GM12878 (cell line): Measurements from ENCODE around the gene SLC13A3. TPM values are rescaled to one million over a fixed set of nuclear protein-coding genes. Genes with fewer than 3 reads are reported as not detected.

Source experiments
- ATAC-seq: fragments of 200-7000 bp; cut with Tn5 transposase; 3 replicates; pipeline ENCODE4 v1.9.1; 2020; ENCODE audit warnings: mild to moderate bottlenecking, moderate library complexity
- BruUV-seq: library from RNA; stranded (reverse); fragments of 400-500 nt; replicated peaks from 2 replicates; lab custom pipeline; 2021; lab: Mats Ljungman, UMichigan
- CTCF ChIA-PET: fragments of 300-600 bp; sonication (Branson Sonifier 250); formaldehyde crosslinking; extraction: SDS; loops from one replicate; lab custom pipeline; 2021; ENCODE audit warnings: inconsistent platforms; lab: Yijun Ruan, JAX
- POLR2A ChIA-PET: fragments of 350-600 bp; formaldehyde crosslinking; extraction: SDS; loops from one replicate; lab custom pipeline; 2021; ENCODE audit warnings: inconsistent platforms; lab: Charles Lee
- RAD21 ChIA-PET: fragments of 300-600 bp; sonication (Branson Sonifier 250); formaldehyde crosslinking; loops from one replicate; lab custom pipeline; 2023; ENCODE audit warnings: antibody characterized with exemption; ENCODE audit not compliant: unreplicated experiment; lab: Charles Lee
- SMC1A ChIA-PET: fragments of 300-600 bp; sonication (Branson Sonifier 250); formaldehyde crosslinking; loops from one replicate; lab custom pipeline; 2023; ENCODE audit not compliant: unreplicated experiment, uncharacterized antibody; lab: Charles Lee
- DNase-seq: peaks from one replicate; pipeline ENCODE4 v3.0.0-alpha.2; 2011; ENCODE audit warnings: low read depth, low spot score
- FAIRE-seq: peaks from 3 replicates; lab custom pipeline; 2011; peaks lifted over from hg19 to GRCh38; lab: Jason Lieb, UNC
- H2AFZ ChIP-seq: 2 replicates; pipeline ENCODE4 v1.6.0; 2011; ENCODE audit warnings: low read depth, low read length, control low read depth; ENCODE audit not compliant: control insufficient read depth
- H3K27ac ChIP-seq: 2 replicates; pipeline ENCODE4 v1.5.1; 2011; ENCODE audit warnings: control low read depth; ENCODE audit not compliant: control insufficient read depth, insufficient read depth
- H3K27me3 ChIP-seq, 2 experiments: replicated peaks in 1 of 2; 2 replicates each; pipeline versions ENCODE4 v1.6.0 to v1.6.1; 2011; ENCODE audit warnings: low read length in 1 of 2; ENCODE audit not compliant: control insufficient read depth in 2 of 2, insufficient read depth in 2 of 2
- H3K36me3 ChIP-seq, 2 experiments: 2 replicates each; pipeline ENCODE4 v1.5.1; 2011; ENCODE audit warnings: low read length in 1 of 2; ENCODE audit not compliant: control insufficient read depth in 2 of 2, insufficient read depth in 2 of 2
- H3K4me1 ChIP-seq: 2 replicates; pipeline ENCODE4 v1.6.1; 2011; ENCODE audit warnings: mild to moderate bottlenecking, low read length, moderate library complexity, mixed read lengths; ENCODE audit not compliant: control insufficient read depth, insufficient read depth
- H3K4me2 ChIP-seq: 2 replicates; pipeline ENCODE4 v1.6.0; 2011; ENCODE audit warnings: control low read depth; ENCODE audit not compliant: control insufficient read depth, insufficient read depth
- H3K4me3 ChIP-seq: fragments of 200-600 bp; sonication (generic); 2 replicates; pipeline ENCODE4 v1.5.1; 2016
- H3K79me2 ChIP-seq: 2 replicates; pipeline ENCODE4 v1.6.0; 2011; ENCODE audit warnings: low read length; ENCODE audit not compliant: control insufficient read depth, insufficient read depth
- H3K9ac ChIP-seq: 2 replicates; pipeline ENCODE4 v1.8.0; 2011; ENCODE audit warnings: low read length, control low read depth, mixed read lengths; ENCODE audit not compliant: control insufficient read depth, insufficient read depth
- H3K9me3 ChIP-seq: replicated peaks from 3 replicates; pipeline ENCODE4 v1.5.1; 2011; ENCODE audit warnings: mild to moderate bottlenecking, low read length; ENCODE audit not compliant: control insufficient read depth, insufficient read depth
- H4K20me1 ChIP-seq: 2 replicates; pipeline ENCODE4 v1.6.0; 2011; ENCODE audit not compliant: control insufficient read depth, insufficient read depth
- E2F4 ChIP-seq: IDR thresholded peaks from 2 replicates; pipeline ENCODE4 v1.6.1; 2012; ENCODE audit warnings: low read depth, low read length, improper control_type of control experiment
- JUND ChIP-seq: IDR thresholded peaks from 2 replicates; pipeline ENCODE4 v1.6.1; 2012; ENCODE audit warnings: low read depth, mild to moderate bottlenecking, low read length, improper control_type of control experiment, moderate library complexity
- MYC ChIP-seq: IDR thresholded peaks from 2 replicates; pipeline ENCODE4 v1.6.1; 2011; ENCODE audit warnings: mild to moderate bottlenecking, low read length, moderate library complexity, inconsistent platforms; ENCODE audit not compliant: insufficient read depth, insufficient replicate concordance, insufficient read length, severe bottlenecking
- USF2 ChIP-seq: IDR thresholded peaks from 2 replicates; pipeline ENCODE4 v1.6.1; 2011; ENCODE audit warnings: low read depth, low read length, improper control_type of control experiment, borderline replicate concordance
- YY1 ChIP-seq: IDR thresholded peaks from 2 replicates; pipeline ENCODE4 v1.6.1; 2011; ENCODE audit warnings: low read depth, mild to moderate bottlenecking, low read length
- WGBS: methylation state at CpG from one replicate; pipeline ENCODE4 v1.1.6; 2016; ENCODE audit warnings: low lambda C conversion rate; ENCODE audit not compliant: insufficient replicate concordance, insufficient coverage; ENCODE audit errors: missing lambda C conversion rate; 5-methylcytosine and 5-hydroxymethylcytosine counted together
- in situ Hi-C: fragments of 300-500 bp; cut with MboI; formaldehyde crosslinking; loops from 9 replicates; pipeline ENCODE4 v1.14.3; 2018; ENCODE audit warnings: mixed read lengths
- intact Hi-C: fragments of 100-400 bp; cut with micrococcal nuclease; formaldehyde crosslinking; loops from one replicate; pipeline ENCODE4 v1.14.2; 2022; ENCODE audit not compliant: unreplicated experiment
- polyA plus RNA-seq, 11 experiments: library from polyadenylated mRNA; depleted of rRNA in 4 of 11; unstranded in 6 of 11; stranded (reverse) in 5 of 11; fragments of >200 nt; fragmentation: Nextera tagmentation in 4 of 11; fragmentation: Illumina TruSeq in 1 of 11; extraction: Ambion mirVana in 4 of 11; extraction: Trizol in 1 of 11; gene quantifications; 1 replicate in 1 of 11; 2 replicates in 10 of 11; pipeline versions ENCODE4 v1.2.1 to v1.2.3, GENCODE V29; 2011 to 2016; ENCODE audit warnings: inconsistent platforms in 2 of 11, missing spikeins in 2 of 11, low read depth in 1 of 11
- total RNA-seq, 4 experiments: library from RNA; depleted of rRNA in 3 of 4; stranded (reverse); fragments of >200 nt in 3 of 4; fragmentation: Illumina TruSeq in 1 of 4; extraction: Trizol in 1 of 4; gene quantifications; 2 replicates each; pipeline versions ENCODE4 v1.2.1 to v1.2.3, GENCODE V29; 2013 to 2021

SLC13A3 gene
- total and polyA plus RNA-seq, 10 of the 15 experiments (the other 5 are each of a cell fraction or from before 2014, with no cell fraction given) = 0.03 to 0.76 (median 0.07) TPM; not detected in 4

- peaks cover 22% of the 10 kb centered on the region for H3K4me1 ChIP-seq
- no peak for FAIRE-seq
- in situ Hi-C loops = no loop called here
- H2AFZ ChIP-seq = no peak overlapping the region
- H3K9ac ChIP-seq = no peak overlapping the region
- H3K27me3 ChIP-seq = 0 out of 4 replicates have a peak, but pooled peaks cover 0 to under 1% of the 10 kb centered on the region in 2 experiments
- H3K27ac ChIP-seq = no peak overlapping the region
- no peaks in the 10 kb centered on the region for H4K20me1 ChIP-seq
- no peaks in the 10 kb centered on the region; the same call in 2 of the 3 replicates for H3K9me3 ChIP-seq
- H3K79me2 ChIP-seq = no peaks in the 10 kb centered on the region
- H3K4me3 ChIP-seq = no peak overlapping the region
- RAD21 ChIA-PET = interaction anchor here (1.2 to 1.7 kb wide), 5 partner anchors 18 to 142 kb away, joined by 3 to 19 read pairs (median 5); no protein-coding TSS in a partner anchor
- WGBS = 44% methylated on average over 1 of the region's 1 CpG
- no peak for ATAC-seq
- no peak overlapping the region for H3K4me2 ChIP-seq
- no peaks in the 10 kb centered on the region for H3K36me3 ChIP-seq
- POLR2A ChIA-PET = no interaction called here
- SMC1A ChIA-PET = interaction anchor here (0.5 to 1.8 kb wide), 10 partner anchors 14 to 226 kb away, joined by 3 to 9 read pairs (median 4); partner anchors contain the start of gene TP53RK
- BruUV-seq = no TSS peak
- no peak for TF ChIP-seq E2F4
- TF ChIP-seq YY1 = no peak
- TF ChIP-seq JUND = no peak
- TF ChIP-seq USF2 = no peak
- TF ChIP-seq MYC = no peak
- TF ChIP-seq, all 136 proteins: peak for 0
- intact Hi-C loops = loop anchor here (5.0 kb wide), 1 partner anchor 138 kb away; no protein-coding TSS in a partner anchor
- CTCF ChIA-PET = interaction anchor here (0.6 to 2.7 kb wide), 17 partner anchors 10 to 456 kb away, joined by 3 to 12 read pairs (median 4); partner anchors contain the start of gene TP53RK
- no peak for DNase-seq
These were observed 107.3 kb downstream of the SLC13A3 start for GRCh38 chr20:46543959-46544358.
